Central memory CD4-positive, alpha-beta T cell (primary cell): ENCODE measurements around the gene POU1F1.
"Not testable (repeated sequence)": the region's sequence is repeated elsewhere in the genome, so short reads cannot be mapped to it uniquely, and the experiment has no call there.

Source experiments
- DNase-seq: peaks from one replicate; pipeline ENCODE4 v3.0.0; 2022
- total RNA-seq, 3 experiments: gene quantifications; one replicate each; lab custom pipeline; 2026; lab: John Stamatoyannopoulos, UW

Gene POU1F1, protein sequence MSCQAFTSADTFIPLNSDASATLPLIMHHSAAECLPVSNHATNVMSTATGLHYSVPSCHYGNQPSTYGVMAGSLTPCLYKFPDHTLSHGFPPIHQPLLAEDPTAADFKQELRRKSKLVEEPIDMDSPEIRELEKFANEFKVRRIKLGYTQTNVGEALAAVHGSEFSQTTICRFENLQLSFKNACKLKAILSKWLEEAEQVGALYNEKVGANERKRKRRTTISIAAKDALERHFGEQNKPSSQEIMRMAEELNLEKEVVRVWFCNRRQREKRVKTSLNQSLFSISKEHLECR
- total RNA-seq, result 0 reads per million in 3 experiments

DNA sequence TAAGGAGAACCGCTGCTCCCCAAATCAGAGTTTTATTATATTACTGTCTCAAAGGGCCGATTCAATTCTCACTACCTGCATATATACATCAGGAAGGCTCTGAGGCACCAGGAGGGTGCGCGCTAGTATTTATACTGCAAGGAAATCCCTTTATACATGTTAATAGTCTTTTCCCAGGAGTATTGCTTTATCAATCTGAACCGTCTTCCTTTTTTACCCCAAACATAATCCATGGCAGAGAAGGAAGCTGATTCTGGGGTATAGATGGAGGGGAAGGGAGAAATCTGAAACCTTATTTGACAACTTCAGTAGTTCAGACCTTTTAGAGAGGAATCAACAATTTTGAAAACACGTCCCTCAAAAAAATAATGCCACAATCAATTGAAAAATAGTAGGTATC is at the start of gene POU1F1:
POU1F1 (minus strand) TSS at position 101 of the 400 bp plus-strand sequence. CDS start 122 bp downstream, outside the sequence.
- DNase-seq, result no peak

DNA sequence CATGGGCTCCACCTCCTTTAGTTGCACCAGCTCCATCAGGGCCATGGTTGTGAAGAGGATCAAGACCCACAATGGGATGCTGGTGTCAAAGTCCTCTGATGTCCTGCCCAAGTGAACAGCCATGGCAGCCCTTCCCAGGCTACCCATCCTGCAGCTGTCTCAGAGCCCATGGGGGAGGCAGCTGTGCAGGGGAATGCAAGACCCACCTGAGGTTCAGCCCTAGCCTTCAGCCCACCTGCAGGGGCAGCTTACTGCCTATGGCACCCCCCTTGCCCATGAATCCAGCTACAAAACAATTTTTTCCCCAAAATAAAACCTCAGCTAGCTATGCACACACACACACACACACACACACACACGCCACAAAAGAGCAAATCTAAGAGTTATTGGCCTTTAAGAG is 48.2 kb upstream of the POU1F1 start:
- DNase-seq, result no peak

DNA sequence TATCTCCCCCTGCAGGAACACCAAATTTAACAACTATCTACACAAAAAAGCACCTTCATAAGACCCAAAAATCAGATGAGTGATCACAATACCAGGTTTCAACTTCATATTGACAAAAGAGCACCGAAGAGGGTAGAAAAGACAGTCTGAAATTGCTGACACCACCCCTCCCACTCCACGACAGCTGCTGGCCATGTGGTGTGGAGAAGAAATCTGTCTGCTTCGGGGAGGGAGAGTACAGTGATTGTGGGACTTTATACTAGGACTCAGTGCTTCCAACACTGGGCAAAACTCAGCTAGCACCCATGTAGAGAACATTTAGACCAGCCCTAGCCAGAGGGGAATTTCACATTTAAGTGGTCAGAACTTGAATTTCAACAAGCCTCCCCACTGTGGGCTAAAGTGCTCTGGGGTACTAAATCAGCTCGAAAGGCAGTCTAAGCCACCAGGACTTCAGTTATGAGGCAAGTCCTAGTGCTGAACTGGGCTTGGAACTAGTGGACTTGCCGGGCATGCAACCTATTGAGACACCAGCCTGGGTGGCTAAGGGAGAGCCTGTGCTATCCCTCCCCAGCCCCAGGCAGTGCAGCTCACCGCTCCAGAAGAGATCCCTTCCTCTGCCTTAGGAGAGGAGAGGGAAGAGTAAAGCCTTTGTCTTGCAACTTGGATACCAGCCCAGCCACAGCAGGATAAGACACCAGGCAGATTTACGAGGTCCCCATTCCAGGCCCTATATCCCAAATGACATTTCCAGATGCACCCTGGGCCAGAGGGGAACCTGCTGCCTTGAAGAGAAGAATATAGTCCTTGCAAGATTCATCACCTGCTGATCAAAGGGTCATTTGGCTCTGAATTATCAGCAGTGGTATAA is 44.6 kb upstream of the POU1F1 start:
- DNase-seq, result no peak

GRCh38 chr3:87318617-87319021 is 42.2 kb upstream of the POU1F1 start:
- no peak for DNase-seq

- DNase-seq, result no peak
Observed at GRCh38 chr3:87317779-87318178, 41.4 kb upstream of the POU1F1 start.

- no peak for DNase-seq
Observed at GRCh38 chr3:87313641-87314040, 37.3 kb upstream of the POU1F1 start.

DNA sequence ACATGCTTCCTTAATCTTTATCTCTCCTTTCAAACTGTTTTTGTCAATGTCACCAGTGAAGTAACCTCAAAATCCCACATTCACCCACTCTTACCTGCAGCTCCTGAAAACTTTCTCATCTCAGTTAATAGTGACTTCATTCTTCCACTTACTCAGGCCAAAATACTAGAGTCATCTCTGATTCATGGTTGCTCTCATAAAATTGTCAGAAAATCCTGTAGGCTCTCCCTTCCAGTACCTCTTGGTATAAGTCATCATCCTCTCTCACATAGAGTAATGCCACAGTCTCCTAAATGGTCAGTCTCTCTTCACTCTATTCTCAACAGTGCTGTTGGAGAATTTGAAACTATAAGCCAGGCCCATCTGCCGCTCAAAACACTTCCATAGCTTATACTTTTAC is 34.9 kb upstream of the POU1F1 start:
- DNase-seq, result no peak

DNA sequence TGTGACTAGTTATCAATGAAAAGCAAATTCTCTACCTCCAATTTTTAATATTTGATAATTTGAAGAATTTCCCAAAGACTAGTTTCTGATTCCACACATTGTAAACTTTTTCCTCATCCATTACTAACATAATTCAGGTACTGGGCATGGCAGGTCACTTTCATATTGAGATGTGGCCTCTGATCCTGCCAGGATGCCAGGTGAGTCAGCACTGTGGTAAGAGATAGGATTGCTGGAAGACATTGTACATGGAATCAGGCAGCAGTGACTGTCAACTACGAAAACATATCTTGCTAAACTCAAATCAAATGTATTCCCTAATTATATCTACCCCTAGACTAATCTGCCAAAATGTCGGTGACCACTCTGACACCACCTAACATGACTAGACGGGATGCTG is 33.2 kb upstream of the POU1F1 start:
- DNase-seq, result no peak

- DNase-seq, result no peak
Observed at GRCh38 chr3:87307805-87308204, 31.4 kb upstream of the POU1F1 start.

GRCh38 chr3:87305517-87305916 is 29.1 kb upstream of the POU1F1 start:
- no peak for DNase-seq

DNA sequence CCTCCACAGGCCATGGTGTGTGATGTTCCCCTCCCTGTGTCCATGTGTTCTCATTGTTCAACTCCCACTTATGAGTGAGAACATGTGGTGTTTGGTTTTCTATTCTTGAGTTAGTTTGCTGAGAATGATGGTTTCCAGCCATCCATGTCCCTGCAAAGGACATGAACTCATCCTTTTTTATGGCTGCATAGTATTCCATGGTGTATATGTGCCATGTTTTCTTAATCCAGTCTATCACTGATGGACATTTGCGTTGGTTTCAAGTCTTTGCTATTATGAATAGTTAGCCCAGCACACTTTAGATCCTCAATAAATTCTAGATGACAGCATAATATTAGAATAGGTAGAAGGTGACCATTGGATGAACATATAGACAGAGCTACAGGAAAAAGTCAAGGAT is 28.6 kb upstream of the POU1F1 start:
- not testable (repeated sequence) for DNase-seq

DNA sequence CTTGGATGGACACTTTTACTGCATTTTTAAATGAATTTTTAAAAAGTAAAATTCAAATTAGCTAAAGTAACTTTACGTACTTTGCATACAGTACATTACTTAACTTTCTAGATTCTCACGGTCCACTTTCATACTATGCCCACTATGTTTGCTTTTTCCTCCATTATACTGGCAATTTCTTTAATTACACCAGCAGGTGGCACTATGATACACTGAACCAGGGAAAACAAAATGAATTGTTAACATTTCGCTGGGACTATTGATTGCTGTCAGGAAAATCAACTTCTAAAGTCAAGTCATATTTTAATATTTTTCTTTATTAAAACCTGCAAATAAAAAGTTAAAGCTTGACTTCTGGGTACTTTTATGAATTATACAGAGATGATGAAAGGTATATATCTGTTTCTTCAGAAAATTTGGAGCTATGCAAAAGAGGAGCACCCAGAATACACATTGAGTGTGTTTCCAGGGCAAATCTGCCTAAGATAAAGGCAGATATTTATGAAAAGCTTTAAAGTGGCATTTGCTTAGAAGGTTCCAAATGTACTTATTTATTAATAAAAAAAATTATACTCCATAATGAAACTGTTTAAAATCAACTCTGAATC is 21.8 kb upstream of the POU1F1 start:
- peak; percentile 17 for DNase-seq

DNA sequence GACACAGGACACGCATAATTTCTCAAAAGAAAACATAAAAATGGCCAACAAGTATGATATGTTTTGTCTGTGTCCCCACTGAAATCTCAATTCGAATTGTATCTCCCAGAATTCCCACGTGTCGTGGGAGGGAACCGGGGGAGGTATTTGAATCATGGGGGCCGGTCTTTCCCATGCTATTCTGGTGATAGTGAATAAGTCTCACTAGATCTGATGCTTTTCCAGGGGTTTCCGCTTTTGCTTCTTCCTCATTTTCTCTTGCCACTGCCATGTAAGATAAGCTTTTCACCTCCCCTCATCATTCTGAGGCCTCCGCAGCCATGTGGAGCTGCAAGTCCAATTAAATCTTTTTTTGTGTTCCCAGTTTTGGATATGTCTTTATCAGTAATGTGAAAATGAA is 12.1 kb upstream of the POU1F1 start:
- DNase-seq, result no peak

- no peak for DNase-seq
Observed at GRCh38 chr3:87287011-87287410, 10.6 kb upstream of the POU1F1 start.

GRCh38 chr3:87272718-87273341 is 3.6 kb downstream of the POU1F1 start:
- DNase-seq, result no peak

- no peak for DNase-seq
Observed at GRCh38 chr3:87270908-87271700, 5.3 kb downstream of the POU1F1 start.

DNA sequence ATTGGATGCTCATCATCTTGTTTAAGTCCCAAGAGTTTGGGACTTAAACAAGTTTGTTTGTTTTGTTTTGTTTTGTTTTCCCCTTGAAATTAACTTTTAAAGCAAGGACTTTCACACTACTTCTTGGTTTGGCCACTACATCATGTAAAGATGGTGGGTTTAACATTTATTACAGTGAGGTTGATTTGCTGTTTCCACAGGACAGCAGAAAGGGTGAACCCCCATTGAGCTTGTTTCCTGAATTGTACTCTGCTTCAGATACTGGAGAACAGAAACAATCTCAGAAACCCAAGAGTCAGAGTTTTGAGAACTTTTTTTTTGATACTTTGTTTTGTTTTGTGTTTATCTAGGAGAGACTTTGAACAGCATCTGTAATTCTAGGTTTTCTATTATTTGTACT is 6.7 kb downstream of the POU1F1 start:
- DNase-seq, result no peak

- no peak for DNase-seq
Observed at GRCh38 chr3:87268646-87269211, 7.7 kb downstream of the POU1F1 start.

- no peak for DNase-seq
Observed at GRCh38 chr3:87267953-87268645, 8.3 kb downstream of the POU1F1 start.

DNA sequence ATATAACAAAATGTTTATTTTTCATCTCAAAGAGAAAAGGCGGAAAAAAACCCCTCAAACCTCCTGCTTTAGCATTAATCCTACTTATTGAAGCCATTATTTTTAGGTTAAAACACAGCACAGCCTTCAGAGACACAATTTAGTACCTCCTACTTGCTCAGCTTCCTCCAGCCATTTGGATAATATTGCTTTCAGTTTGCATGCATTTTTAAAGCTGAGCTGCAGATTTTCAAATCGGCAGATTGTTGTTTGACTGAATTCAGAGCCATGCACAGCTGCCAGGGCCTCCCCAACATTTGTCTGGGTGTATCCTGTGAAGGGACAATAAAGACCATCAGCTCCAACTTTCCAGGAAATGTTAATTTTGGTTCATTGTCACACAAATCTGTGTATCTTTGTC is 14.5 kb downstream of the POU1F1 start:
- no peak for DNase-seq

DNA sequence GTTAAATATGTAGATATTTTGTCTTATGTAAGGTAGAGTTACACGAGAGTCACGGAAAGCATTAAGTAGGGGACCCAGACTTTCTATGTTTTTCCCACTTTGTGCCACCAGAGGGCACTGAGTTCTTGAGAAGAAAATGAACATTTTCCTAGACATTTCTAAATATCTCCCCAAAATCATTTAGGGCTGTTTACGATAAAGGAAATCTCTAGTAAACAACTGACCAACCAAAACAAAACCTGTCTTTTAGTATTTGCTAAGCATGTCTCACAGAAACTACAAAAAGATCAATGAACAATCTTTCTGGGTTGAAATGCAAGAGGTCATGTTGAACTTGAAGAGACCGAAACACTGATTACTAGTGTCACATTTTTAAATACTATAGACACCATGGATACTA is 16.1 kb downstream of the POU1F1 start:
- peak; percentile 4 for DNase-seq
